GM04504 (cell line): ENCODE measurements around the gene GPR35.
"Not testable (repeated sequence)": the region's sequence is repeated elsewhere in the genome, so short reads cannot be mapped to it uniquely, and the experiment has no call there.

ENCODE experiments used
- DNase-seq: peaks from one replicate; pipeline ENCODE4 v3.0.0-alpha.2; 2012; ENCODE audit warnings: low read depth

GPR35 gene

DNA sequence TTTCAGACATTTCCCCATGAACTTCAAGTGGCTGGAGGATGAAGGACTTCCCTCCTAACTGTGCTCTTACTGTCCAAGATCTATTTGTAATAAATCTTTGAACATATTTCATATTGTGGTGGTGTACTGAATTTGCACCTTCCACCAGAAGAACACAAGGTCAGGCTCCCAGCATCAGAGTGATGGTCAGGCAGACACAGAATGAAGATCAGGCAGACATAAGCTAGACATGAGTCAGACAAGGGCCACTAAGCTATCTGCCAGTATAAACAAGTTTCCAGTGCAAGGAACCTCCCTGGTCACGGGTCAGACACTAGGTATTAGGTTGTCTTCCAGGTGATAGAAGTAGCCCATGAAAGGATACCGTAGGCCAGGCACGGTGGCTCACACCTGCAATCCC is 37.4 kb downstream of the GPR35 start:
- DNase-seq: no peak

DNA sequence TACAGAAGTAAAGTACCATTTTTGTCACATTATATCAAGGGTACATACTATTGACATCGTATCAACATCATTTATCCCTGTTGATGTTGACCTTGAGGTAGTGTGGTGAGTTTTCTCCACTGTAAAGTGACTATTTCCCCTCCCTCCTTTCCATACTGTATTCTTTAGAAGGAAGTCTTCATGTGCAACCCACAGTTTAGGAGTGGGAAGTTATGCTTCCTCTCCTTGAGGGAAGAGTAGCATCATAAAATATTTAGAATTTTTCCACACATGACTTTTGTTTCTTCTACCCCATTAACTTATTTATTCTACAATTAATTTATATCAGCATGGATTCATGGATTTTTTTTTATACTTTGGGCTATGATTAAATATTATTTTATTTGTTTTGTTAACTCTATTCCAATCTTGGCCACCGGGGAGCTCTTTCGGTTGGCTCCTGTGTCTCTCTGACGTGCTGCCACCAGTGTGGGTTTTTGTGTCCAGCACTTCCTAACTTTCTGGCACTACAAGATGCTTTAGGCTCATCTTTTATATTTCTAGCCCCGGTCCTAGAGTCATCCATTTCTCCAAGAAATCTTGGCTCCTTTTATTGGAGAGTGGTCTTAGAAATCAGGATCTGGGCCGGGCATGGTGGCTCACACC is 38.4 kb downstream of the GPR35 start:
- no peak for DNase-seq

DNA sequence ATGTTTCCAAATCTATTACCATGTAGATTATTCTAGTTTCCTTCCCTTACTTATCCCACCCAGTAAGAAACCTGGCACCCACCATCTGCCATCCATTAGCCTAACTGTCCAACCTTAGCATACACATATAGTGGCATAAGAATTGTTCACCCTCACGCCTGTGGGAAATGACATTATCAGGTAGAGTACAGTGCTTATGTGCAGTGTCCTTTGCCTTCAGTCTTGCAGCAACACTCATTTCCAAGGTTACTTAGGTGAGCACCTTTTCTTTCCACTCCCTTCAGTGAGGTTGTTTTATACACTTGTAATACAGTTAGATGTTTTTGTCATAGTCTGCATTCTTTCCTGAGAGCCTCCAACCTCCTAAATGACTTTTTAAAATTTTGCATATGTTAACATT is 39.3 kb downstream of the GPR35 start:
- no peak for DNase-seq

DNA sequence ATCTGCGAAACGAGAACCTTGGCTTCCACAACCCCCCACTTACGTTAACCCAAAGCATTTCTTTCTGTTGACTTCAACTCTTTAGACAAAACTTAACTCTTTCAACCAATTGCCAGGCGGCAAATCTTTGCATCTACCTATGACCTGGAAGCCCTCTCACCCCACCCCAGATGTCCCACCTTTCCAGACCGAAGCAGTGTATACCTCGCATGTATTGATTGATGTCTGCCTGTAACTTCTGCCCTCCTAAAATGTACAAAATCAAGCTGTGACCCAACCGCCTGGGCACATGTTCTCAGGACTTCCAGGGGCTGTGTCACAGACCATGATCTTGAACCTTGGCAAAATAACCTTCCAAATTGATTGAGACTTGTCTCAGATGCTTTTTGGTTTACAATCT is 45.1 kb downstream of the GPR35 start:
- DNase-seq: no peak

DNA sequence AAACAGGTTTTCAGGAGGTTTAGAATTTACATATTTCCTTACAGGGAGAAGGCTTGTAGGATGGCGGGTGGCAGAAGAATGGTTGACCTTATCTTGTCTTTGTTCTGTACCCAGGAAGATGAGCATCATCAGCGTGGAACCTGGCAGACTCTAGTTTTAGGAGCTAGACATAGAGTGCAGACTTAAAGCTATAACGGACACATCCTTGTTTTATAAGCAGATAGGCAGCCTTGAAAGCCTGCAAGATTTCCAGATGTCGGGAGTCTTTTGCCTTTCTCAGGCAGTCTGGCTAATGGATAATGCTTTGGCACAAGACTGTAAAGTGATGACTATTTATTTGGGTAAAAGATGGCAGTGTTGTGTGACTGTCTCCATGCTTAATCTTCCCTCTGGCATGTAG is 45.7 kb downstream of the GPR35 start:
- DNase-seq: no peak

DNA sequence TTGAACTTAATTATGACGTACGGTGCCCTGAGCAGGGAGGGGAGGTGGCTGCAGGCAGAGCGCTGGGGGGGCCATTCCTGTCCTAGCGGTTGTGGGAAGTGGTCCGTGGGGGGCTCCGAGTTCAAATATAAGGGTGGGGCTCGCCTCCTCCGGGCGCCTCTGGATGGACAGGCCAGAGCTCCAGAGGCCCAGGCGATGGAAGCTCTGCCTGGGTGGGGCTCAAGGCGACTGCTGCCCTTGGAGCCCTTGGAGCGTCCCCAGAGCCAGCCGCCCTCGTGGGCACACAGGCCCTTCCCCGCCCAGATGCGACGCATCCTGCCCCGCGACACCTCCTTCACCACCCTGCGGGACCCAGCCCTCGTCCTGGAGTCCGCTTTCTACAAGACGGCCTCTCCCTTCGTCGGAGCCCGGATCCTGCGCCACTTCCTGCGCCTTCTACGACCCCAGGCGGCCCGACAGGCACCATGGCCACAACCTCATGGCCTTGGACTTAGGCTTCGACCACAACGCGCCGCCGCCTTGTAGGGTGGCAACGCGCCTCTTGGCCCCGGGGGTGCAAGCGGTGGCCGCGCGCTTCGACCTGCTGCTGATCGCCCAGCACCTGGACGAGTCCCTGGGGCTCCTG is 46.9 kb downstream of the GPR35 start:
- no peak for DNase-seq

DNA sequence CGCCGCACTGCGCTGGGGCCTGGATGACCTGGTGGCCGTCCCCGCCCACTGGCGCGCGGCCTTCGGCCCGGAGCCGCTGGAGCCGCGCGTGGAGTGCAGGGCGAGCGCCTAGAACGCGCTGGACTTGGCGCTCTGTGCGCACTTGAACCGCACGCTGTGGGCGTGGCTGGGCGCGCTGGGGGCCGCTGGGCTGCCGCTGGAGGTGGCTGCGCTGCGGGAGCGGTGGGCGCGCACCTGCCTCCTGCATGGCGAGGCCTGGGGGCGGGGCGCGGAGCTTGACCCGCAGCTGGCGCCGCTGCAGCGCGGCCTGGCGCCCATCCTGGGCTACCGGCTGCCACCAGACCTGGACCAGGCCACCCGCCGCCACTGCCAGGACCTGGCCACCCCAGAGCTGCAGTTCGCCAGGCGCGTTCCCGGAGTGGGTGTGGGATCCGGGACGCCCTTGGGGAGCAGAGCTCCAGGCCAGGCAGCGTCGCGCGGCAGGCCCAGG is 47.5 kb downstream of the GPR35 start:
- no peak for DNase-seq

DNA sequence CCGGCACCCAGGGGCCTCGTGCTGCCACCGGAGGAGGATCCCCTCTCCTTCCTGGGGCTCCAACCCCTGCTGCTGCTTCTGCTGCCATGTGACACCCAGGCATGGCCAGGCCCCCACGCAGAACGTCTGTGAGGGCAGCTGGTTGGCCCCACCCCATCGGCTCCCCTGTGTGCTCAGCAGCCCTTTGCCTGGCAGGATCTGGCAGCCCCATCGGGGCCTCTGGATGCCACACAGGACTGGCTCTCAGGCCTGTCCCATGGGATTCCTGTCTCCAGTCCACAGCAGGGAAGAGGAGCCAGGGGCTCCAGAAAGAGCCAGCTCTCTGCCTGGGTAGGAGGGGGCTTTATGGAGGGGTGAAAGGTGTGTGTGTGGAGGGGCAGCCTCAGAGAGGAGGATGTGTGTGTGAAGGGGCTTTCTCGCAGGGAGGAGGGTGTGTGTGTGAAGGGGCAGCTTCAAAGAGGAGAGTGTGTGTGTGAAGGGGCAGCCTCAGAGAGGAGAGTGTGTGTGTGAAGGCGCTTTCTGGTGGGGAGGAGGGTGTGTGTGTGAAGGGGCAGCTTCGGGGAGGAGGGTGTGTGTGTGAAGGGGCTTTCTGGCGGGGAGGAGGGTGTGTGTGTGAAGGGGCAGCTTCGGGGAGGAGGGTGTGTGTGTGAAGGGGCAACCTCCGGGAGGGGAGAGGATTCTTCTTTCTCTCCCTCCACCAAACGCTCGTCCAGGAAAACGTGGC is 49.3 kb downstream of the GPR35 start:
- not testable (repeated sequence) for DNase-seq

DNA sequence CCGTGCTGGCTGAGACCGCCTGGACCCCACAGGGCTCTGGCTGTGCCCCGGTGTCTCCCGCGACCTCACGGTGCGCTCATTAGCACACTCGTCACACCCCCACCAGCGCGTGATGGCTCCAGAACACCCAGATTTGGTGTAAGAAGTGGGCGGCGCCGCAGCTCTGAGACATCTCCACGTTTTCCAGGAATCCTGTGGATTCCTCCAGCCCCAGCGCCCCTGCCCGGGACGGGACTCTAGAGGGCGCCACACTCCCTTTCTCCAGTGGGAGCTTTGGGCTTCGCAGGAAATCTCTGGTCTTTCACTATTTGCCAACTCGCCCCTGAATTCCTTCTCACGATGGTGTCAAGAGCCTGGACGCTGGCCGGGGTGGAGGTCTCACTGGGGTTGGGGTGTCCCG is 50.1 kb downstream of the GPR35 start:
- not testable (repeated sequence) for DNase-seq

DNA sequence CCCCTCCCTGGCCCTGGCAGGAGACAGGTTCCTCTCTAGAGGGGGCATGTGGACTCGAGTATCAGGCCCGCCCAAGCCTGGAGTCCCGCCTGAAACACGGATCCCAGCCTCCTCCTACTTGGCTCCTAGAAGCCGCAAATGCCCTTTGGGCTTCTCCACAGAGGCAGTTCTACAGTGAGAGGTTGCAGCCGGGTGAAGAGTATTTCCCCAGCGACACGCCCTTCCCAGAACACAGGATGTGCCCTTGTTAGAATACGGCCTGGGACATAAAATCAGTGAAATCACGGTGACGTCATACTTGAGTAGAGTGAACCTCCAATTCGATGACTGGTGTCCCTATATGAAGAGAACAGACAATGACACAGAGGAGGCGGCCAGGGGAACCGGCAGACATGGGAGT is 52.8 kb downstream of the GPR35 start:
- DNase-seq: not testable (repeated sequence)

DNA sequence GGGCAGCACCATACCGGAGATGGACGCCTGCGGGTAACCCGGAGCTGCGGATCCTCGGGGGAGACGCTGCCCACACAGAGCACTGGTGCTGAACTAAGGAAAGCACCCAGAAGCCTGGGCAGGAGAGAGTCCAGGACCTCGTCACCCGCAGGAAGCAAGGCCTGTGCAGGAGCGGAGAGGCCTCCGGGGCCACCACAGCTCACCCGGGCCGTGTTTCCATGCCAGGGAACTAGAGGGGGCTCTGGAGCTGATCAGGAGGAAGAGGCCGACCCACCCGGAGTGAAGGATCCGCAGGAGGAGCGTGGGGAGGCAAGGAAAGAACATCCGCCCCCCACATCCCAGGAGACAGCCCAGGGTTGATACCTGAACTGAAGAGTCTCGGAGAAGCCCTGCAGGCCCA is 53.6 kb downstream of the GPR35 start:
- DNase-seq: not testable (repeated sequence)

DNA sequence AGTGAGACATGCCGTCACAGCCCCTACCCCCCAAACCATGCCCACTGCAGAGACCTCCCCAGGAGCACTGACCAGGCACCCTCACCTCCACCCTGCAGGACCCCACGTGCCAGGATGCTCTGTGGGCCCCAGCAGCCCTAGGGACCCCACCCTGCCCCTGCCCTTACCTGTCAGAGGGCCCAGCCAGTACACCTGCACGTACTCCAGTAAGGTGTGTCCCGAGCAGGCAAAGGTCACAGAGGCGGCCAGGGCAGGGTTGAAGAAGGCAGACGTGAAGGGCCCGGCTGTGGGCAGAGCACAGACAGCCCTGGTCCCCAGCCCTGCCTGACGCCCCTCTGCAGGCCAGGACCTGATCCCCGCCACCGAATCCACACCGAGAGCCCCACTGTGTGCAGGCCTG is 54.9 kb downstream of the GPR35 start:
- DNase-seq: not testable (repeated sequence)
